Fibroblast of lung (primary cell): Measurements from ENCODE around the gene LYZL4. TPM values are rescaled to one million over a fixed set of nuclear protein-coding genes. Genes with fewer than 3 reads are reported as not detected.

Experiments
- DNase-seq, 2 donors: peaks; one replicate each; pipeline versions ENCODE4 v3.0.0 to v3.0.0-alpha.2; 2010; ENCODE audit warnings: low read depth in 2 of 2
- H2AFZ ChIP-seq: 2 replicates; pipeline ENCODE4 v1.5.1; 2012; ENCODE audit warnings: low read length, control low read depth, inconsistent platforms
- H3K27ac ChIP-seq: 2 replicates; pipeline ENCODE4 v1.5.1; 2011; ENCODE audit warnings: low read length, control low read depth; ENCODE audit not compliant: insufficient read depth
- H3K27me3 ChIP-seq: 2 replicates; pipeline ENCODE4 v1.5.1; 2011; ENCODE audit warnings: mild to moderate bottlenecking, low read length; ENCODE audit not compliant: control insufficient read depth, insufficient read depth
- H3K36me3 ChIP-seq: 2 replicates; pipeline ENCODE4 v1.5.1; 2011; ENCODE audit warnings: low read length; ENCODE audit not compliant: control insufficient read depth, insufficient read depth
- H3K4me1 ChIP-seq: 2 replicates; pipeline ENCODE4 v1.5.1; 2011; ENCODE audit warnings: low read length; ENCODE audit not compliant: control insufficient read depth, insufficient read depth; ENCODE audit errors: extremely low read depth
- H3K4me2 ChIP-seq: 2 replicates; pipeline ENCODE4 v1.5.1; 2011; ENCODE audit warnings: low read length, control low read depth; ENCODE audit not compliant: insufficient read depth; ENCODE audit errors: extremely low read depth
- H3K4me3 ChIP-seq, 4 experiments: fragments of 200-600 bp in 1 of 4; sonication (generic) in 1 of 4; replicated peaks in 1 of 4; 2 replicates each; pipeline ENCODE4 v1.5.1; 2011 to 2016; ENCODE audit warnings: low read length in 4 of 4, low read depth in 3 of 4, mild to moderate bottlenecking in 3 of 4, control low read depth in 2 of 4, inconsistent platforms in 1 of 4, mixed read lengths in 1 of 4; ENCODE audit not compliant: insufficient read depth in 1 of 4; ENCODE audit errors: control extremely low read depth in 1 of 4
- H3K79me2 ChIP-seq: 2 replicates; pipeline ENCODE4 v1.5.1; 2012; ENCODE audit warnings: mild to moderate bottlenecking, low read length, inconsistent platforms; ENCODE audit not compliant: control insufficient read depth, insufficient read depth
- H3K9ac ChIP-seq: 2 replicates; pipeline ENCODE4 v1.5.1; 2011; ENCODE audit warnings: mild to moderate bottlenecking, low read length, control low read depth; ENCODE audit not compliant: insufficient read depth
- H3K9me3 ChIP-seq: 2 replicates; pipeline ENCODE4 v1.5.1; 2012; ENCODE audit warnings: low read depth, low read length; ENCODE audit not compliant: control insufficient read depth, insufficient read depth
- H4K20me1 ChIP-seq: 2 replicates; pipeline ENCODE4 v1.5.1; 2011; ENCODE audit warnings: low read length; ENCODE audit not compliant: control insufficient read depth, insufficient read depth; ENCODE audit errors: extremely low read depth
- EZH2 ChIP-seq: IDR thresholded peaks from 2 replicates; pipeline ENCODE4 v1.5.1; 2012; ENCODE audit warnings: low read length, control low read depth, mild to moderate bottlenecking; ENCODE audit errors: missing control alignments
- polyA plus RNA-seq, 2 donors: library from polyadenylated mRNA; depleted of rRNA in 1 of 2; stranded (reverse) in 1 of 2; unstranded in 1 of 2; fragments of >200 nt; gene quantifications; 2 replicates each; pipeline ENCODE4 v1.2.1, GENCODE V29; 2011 to 2012; ENCODE audit warnings: missing spikeins in 1 of 2
- total RNA-seq: library from RNA; depleted of rRNA; stranded (reverse); fragments of >200 nt; gene quantifications from 2 replicates; pipeline ENCODE4 v1.2.1, GENCODE V29; 2014
- TF ChIP-seq, protein P1 (sequence below), 2 donors: IDR thresholded peaks in 1 of 2; conservative IDR thresholded peaks in 1 of 2; 1 replicate in 1 of 2; 2 replicates in 1 of 2; pipeline ENCODE4 v1.5.1; 2011 to 2012; ENCODE audit warnings: low read length in 2 of 2, control low read depth in 1 of 2, inconsistent platforms in 1 of 2, low read depth in 1 of 2, mild to moderate bottlenecking in 1 of 2

LYZL4 gene
- total and polyA plus RNA-seq, 2 donors (not counting 1 experiment from before 2014, with no cell fraction given), result not detected

DNA sequence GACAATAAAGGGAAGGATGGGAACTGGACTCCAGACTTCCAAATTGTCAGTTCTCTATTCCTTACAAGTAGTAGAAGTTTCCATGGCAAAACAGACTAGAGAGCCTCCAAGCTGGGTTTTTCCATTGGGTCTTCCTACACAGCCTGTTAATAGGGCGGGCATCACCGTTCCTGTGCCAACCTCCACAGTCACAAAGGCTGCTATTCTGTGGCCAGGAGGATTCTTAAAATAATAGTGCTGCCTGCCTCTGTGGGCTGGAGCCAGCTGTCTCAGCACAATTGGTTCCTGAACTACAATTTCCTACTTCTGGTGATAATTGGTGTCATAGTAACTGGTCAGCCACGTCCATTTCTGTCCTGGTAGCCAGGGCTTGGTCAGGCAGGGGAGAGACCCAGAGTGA is 38.6 kb downstream of the LYZL4 start:
- Histone ChIP-seq H3K9me3 (no peaks in the 10 kb centered on the region), H3K9ac (no peak overlapping the region), H3K27ac (no peak overlapping the region)

DNA sequence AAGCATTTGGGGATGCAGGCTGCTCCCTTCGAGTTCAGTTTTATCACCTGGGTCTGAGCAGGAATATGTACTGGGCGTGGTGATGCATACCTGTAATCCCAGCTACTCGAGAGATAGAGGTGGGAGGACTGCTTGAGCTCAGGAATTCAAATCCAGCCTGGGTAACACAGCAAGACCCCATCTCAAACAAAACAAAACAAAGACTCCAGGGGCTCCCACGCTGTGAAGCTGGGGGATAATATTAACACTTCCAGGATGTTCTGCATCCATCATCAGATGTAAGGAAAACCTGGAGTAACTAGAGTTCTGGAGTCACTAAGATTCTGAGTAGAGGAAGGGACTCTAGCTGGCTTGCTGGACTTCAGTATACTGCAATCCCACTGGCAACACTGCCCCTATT is 40.6 kb downstream of the LYZL4 start:
- Histone ChIP-seq H3K27me3 (no peaks in the 10 kb centered on the region), H2AFZ (no peak overlapping the region), H3K9ac (no peak overlapping the region), H4K20me1 (no peaks in the 10 kb centered on the region), H3K4me3 (no peak overlapping the region), H3K36me3 (no peaks in the 10 kb centered on the region), H3K4me2 (no peak overlapping the region), H3K27ac (no peak overlapping the region), H3K9me3 (no peaks in the 10 kb centered on the region), H3K79me2 (no peaks in the 10 kb centered on the region), H3K4me1 (no peaks in the 10 kb centered on the region)
- DNase-seq, result no peak
- TF ChIP-seq EZH2, result no peak
- TF ChIP-seq, protein P1, sequence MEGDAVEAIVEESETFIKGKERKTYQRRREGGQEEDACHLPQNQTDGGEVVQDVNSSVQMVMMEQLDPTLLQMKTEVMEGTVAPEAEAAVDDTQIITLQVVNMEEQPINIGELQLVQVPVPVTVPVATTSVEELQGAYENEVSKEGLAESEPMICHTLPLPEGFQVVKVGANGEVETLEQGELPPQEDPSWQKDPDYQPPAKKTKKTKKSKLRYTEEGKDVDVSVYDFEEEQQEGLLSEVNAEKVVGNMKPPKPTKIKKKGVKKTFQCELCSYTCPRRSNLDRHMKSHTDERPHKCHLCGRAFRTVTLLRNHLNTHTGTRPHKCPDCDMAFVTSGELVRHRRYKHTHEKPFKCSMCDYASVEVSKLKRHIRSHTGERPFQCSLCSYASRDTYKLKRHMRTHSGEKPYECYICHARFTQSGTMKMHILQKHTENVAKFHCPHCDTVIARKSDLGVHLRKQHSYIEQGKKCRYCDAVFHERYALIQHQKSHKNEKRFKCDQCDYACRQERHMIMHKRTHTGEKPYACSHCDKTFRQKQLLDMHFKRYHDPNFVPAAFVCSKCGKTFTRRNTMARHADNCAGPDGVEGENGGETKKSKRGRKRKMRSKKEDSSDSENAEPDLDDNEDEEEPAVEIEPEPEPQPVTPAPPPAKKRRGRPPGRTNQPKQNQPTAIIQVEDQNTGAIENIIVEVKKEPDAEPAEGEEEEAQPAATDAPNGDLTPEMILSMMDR (conservative IDR thresholded peaks at IDR 0.05 in 1 of 2, IDR thresholded peaks at IDR 0.05 in 1 of 2; ENCODE audit: low read depth in 1 of 2, low read length in 2 of 2), result no peak

More for the DNA sequence above, 38.6 kb downstream of the LYZL4 start:
- H3K79me2 ChIP-seq, result no peaks in the 10 kb centered on the region
- H4K20me1 ChIP-seq, result no peaks in the 10 kb centered on the region
- H3K27me3 ChIP-seq, result no peaks in the 10 kb centered on the region
- no peak overlapping the region for H3K4me2 ChIP-seq
- TF ChIP-seq, protein P1 (conservative IDR thresholded peaks at IDR 0.05 in 1 of 2, IDR thresholded peaks at IDR 0.05 in 1 of 2; ENCODE audit: low read depth in 1 of 2, low read length in 2 of 2), result no peak
- TF ChIP-seq EZH2, result no peak
- H2AFZ ChIP-seq, result no peak overlapping the region
- no peaks in the 10 kb centered on the region for H3K4me1 ChIP-seq
- no peaks in the 10 kb centered on the region for H3K36me3 ChIP-seq
- no peak for DNase-seq
- H3K4me3 ChIP-seq, result no peak overlapping the region

DNA sequence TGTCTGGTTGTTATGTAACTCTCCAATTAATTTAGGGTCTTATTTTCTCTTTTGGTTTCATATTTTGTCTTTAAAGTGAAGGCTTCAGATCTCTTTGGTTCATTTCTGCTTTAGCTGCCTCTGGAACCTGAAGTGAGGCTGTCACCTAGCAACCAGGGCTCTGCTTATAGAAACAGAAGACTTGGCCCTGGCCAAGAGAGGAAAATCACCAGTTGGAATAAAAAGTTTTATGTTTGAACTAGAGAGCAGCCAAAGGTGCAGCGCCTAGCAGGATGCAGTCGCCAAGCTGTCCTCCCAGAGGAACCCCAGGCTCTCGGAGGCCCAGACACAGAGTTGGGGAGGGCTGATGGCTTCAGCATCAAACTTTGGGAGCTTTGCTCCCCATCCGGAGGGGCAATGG is 41.1 kb downstream of the LYZL4 start:
- no peaks in the 10 kb centered on the region for H3K9me3 ChIP-seq
- H4K20me1 ChIP-seq, result no peaks in the 10 kb centered on the region
- H3K9ac ChIP-seq, result no peak overlapping the region
- no peak overlapping the region for H3K27ac ChIP-seq
- H3K4me1 ChIP-seq, result no peaks in the 10 kb centered on the region
- H2AFZ ChIP-seq, result no peak overlapping the region
- H3K27me3 ChIP-seq, result no peaks in the 10 kb centered on the region
- TF ChIP-seq, protein P1 (conservative IDR thresholded peaks at IDR 0.05 in 1 of 2, IDR thresholded peaks at IDR 0.05 in 1 of 2; ENCODE audit: low read depth in 1 of 2, low read length in 2 of 2), result no peak
- no peak for TF ChIP-seq EZH2
- no peaks in the 10 kb centered on the region for H3K79me2 ChIP-seq
- no peak overlapping the region for H3K4me2 ChIP-seq
- DNase-seq, result no peak
- H3K36me3 ChIP-seq, result no peaks in the 10 kb centered on the region
- H3K4me3 ChIP-seq, result no peak overlapping the region
